ENCODE data around the gene ZNF346.

The ZNF346 gene

GRCh38 chr5:177123789-177124485, 101.4 kb downstream of the ZNF346 start:
- no peak for DNase-seq

- DNase-seq: peak in 1 of 5 donors; percentile 17
These were observed 102.0 kb downstream of the ZNF346 start for GRCh38 chr5:177124486-177124991.

- no peak for DNase-seq
These were observed 104.3 kb downstream of the ZNF346 start for GRCh38 chr5:177126771-177127170.

- DNase-seq: peak in 1 of 5 donors; percentile 35
These were observed 106.1 kb downstream of the ZNF346 start for GRCh38 chr5:177128551-177128981.

- DNase-seq: no peak
These were observed 107.9 kb downstream of the ZNF346 start for GRCh38 chr5:177130211-177131018.
